ENCODE results near the gene STK4.

DNA sequence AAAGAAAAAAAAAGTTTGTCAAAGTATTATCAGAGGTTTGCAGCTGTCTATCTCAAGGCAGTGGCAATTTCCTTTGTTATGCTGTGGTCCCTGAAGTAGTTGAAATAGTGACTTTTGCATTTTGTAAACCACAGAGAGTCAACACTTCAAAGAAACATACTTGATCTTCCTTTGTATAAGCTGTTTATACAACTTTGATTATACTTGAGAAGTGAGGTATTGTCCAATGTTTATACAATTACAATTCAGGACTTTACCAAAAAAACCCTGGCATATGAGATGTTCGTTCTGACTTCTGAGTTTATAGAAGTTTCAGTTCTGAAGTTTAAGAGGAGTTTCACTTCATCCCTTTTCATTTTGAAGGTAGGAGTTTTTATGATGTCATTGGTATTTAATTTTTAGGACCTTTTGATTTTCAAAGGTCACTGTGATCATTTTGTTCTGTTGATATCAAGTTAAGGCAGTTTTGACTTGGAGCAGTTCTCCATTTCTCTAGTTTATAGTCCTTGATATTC, 4.0 kb downstream of the STK4 start:
- no peak for TF ChIP-seq EZH2 (IDR thresholded peaks at IDR 0.05; ENCODE audit: borderline replicate concordance, low read depth, low read length, poor library complexity, severe bottlenecking)
- TF ChIP-seq CTCF (conservative IDR thresholded peaks at IDR 0.05; ENCODE audit: low read depth, low read length): no peak
